NCI-H2171 treated with DMSO at 0.1 percent for 48 hours (cell line): ENCODE results near the gene BCCIP.

Experiments
- DNase-seq: peaks from one replicate; lab custom pipeline; 2025; lab: John Stamatoyannopoulos, UW

BCCIP gene

GRCh38 chr10:125822878-125823662 lies at the start of gene BCCIP, which contains the start of gene UROS:
TSS of gene BCCIP (plus strand) at chr10:125823546. CDS start at chr10:125823558, 12 bp downstream.
TSS of gene UROS (minus strand) at chr10:125823258. CDS start at chr10:125816499, 6,759 bp downstream.
- peak; percentile 75 for DNase-seq

- no peak for DNase-seq
Observed at GRCh38 chr10:125773687-125774543, 49.4 kb upstream of the BCCIP start.

GRCh38 chr10:125774581-125775191 lies 48.7 kb upstream of the BCCIP start:
- no peak for DNase-seq

- no peak for DNase-seq
Observed at GRCh38 chr10:125775491-125776106, 47.7 kb upstream of the BCCIP start, which contains the start of gene MMP21. TSS of gene MMP21 (minus strand) at chr10:125775821. CDS start at chr10:125775821, 0 bp downstream.

GRCh38 chr10:125777806-125778205 lies 45.5 kb upstream of the BCCIP start:
- no peak for DNase-seq

- DNase-seq: no peak
Observed at GRCh38 chr10:125778556-125778955, 44.8 kb upstream of the BCCIP start.

- DNase-seq: peak; percentile 62
Observed at GRCh38 chr10:125779403-125780327, 43.7 kb upstream of the BCCIP start.

GRCh38 chr10:125781374-125781773 lies 42.0 kb upstream of the BCCIP start:
- no peak for DNase-seq

GRCh38 chr10:125782054-125782453 lies 41.3 kb upstream of the BCCIP start:
- no peak for DNase-seq

GRCh38 chr10:125782616-125783015 lies 40.7 kb upstream of the BCCIP start:
- peak; percentile 5 for DNase-seq

- no peak for DNase-seq
Observed at GRCh38 chr10:125783408-125783807, 39.9 kb upstream of the BCCIP start.

GRCh38 chr10:125783957-125784356 lies 39.4 kb upstream of the BCCIP start:
- no peak for DNase-seq

GRCh38 chr10:125785791-125786190 lies 37.6 kb upstream of the BCCIP start:
- no peak for DNase-seq

GRCh38 chr10:125788156-125789034 lies 35.0 kb upstream of the BCCIP start:
- DNase-seq: no peak

- DNase-seq: no peak
Observed at GRCh38 chr10:125792342-125793300, 30.7 kb upstream of the BCCIP start.

GRCh38 chr10:125795128-125795527 lies 28.2 kb upstream of the BCCIP start:
- DNase-seq: no peak

- DNase-seq: no peak
Observed at GRCh38 chr10:125795637-125796190, 27.6 kb upstream of the BCCIP start.

- no peak for DNase-seq
Observed at GRCh38 chr10:125797424-125797823, 25.9 kb upstream of the BCCIP start.
